Sigmoid colon (tissue), 4 donors: ENCODE results near the gene YJU2.
"Not testable (repeated sequence)": the region's sequence is repeated elsewhere in the genome, so short reads cannot be mapped to it uniquely, and the experiment has no call there.

Source experiments
- POLR2A ChIP-seq, 2 donors: fragments of 450-650 bp; IDR thresholded peaks; one replicate each; pipeline ENCODE4 v1.6.1; 2016; ENCODE audit warnings: antibody characterized with exemption in 2 of 2, mild to moderate bottlenecking in 2 of 2, moderate library complexity in 2 of 2
- POLR2AphosphoS5 ChIP-seq, 4 donors: sonication (generic); formaldehyde crosslinking; IDR thresholded peaks; one replicate each; pipeline ENCODE4 v1.6.1; 2017; ENCODE audit warnings: antibody characterized with exemption in 4 of 4
- TF ChIP-seq, protein P1 (sequence below), 4 experiments: fragments of 450-650 bp in 3 of 4; fragments of 200-600 bp in 1 of 4; IDR thresholded peaks; one replicate each; pipeline ENCODE4 v1.5.1; 2016 to 2019; ENCODE audit warnings: antibody characterized with exemption in 4 of 4, mild to moderate bottlenecking in 3 of 4, moderate library complexity in 2 of 4

DNA sequence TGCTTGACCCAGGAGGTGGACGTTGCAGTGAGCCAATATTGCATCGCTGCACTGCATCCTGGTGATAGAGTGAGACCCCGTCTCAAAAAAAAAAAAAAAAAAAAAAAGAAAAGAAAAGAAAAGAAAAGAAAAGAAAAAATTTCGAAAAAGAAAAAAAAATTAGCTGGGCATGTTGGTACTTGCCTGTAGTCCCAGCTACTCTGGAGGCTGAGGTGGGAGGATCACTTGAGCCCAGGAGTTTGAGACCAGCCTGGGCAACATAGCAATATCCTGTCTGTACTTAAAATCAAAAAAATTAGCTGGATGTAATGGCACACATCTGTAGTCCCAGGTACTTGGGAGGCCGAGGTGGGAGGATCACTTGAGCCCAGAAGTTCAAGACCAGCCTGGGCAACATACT lies 14.7 kb upstream of the YJU2 start:
- TF ChIP-seq, protein P1, sequence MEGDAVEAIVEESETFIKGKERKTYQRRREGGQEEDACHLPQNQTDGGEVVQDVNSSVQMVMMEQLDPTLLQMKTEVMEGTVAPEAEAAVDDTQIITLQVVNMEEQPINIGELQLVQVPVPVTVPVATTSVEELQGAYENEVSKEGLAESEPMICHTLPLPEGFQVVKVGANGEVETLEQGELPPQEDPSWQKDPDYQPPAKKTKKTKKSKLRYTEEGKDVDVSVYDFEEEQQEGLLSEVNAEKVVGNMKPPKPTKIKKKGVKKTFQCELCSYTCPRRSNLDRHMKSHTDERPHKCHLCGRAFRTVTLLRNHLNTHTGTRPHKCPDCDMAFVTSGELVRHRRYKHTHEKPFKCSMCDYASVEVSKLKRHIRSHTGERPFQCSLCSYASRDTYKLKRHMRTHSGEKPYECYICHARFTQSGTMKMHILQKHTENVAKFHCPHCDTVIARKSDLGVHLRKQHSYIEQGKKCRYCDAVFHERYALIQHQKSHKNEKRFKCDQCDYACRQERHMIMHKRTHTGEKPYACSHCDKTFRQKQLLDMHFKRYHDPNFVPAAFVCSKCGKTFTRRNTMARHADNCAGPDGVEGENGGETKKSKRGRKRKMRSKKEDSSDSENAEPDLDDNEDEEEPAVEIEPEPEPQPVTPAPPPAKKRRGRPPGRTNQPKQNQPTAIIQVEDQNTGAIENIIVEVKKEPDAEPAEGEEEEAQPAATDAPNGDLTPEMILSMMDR (IDR thresholded peaks at IDR 0.05) = not testable (repeated sequence)
- not testable (repeated sequence) for TF ChIP-seq POLR2AphosphoS5, POLR2A (IDR thresholded peaks at IDR 0.05)
